ENCODE measurements around the gene LRRC47. TPM values are rescaled to one million over a fixed set of nuclear protein-coding genes. Genes with fewer than 3 reads are reported as not detected.

LRRC47 gene
- total RNA-seq, 4 donors from 2014 or later, result 21.6 to 33.5 (median 30.9) TPM

- no peak for ATAC-seq (ENCODE audit: low FRiP score)
- no peak for TF ChIP-seq CTCF (IDR thresholded peaks at IDR 0.05)
- DNase-seq (ENCODE audit: low spot score), result no peak
These were observed 49.9 kb downstream of the LRRC47 start for GRCh38 chr1:3746389-3746829.

- no peak for ATAC-seq (ENCODE audit: low FRiP score)
- no peak for TF ChIP-seq CTCF (IDR thresholded peaks at IDR 0.05)
- no peak for DNase-seq (ENCODE audit: low spot score)
These were observed 50.5 kb downstream of the LRRC47 start for GRCh38 chr1:3745590-3746381.

- ATAC-seq (ENCODE audit: low FRiP score) (no peak), DNase-seq (ENCODE audit: low spot score) (no peak)
- TF ChIP-seq CTCF (IDR thresholded peaks at IDR 0.05), result no peak
These were observed 51.2 kb downstream of the LRRC47 start for GRCh38 chr1:3745071-3745470.

GRCh38 chr1:3744646-3745045 lies 51.7 kb downstream of the LRRC47 start:
- DNase-seq (ENCODE audit: low spot score) (no peak), ATAC-seq (ENCODE audit: low FRiP score) (no peak)
- no peak for TF ChIP-seq CTCF (IDR thresholded peaks at IDR 0.05)

- DNase-seq (ENCODE audit: low spot score) (no peak), ATAC-seq (ENCODE audit: low FRiP score) (no peak)
- TF ChIP-seq CTCF (IDR thresholded peaks at IDR 0.05), result no peak
These were observed 52.5 kb downstream of the LRRC47 start for GRCh38 chr1:3743826-3744225.

- TF ChIP-seq CTCF (IDR thresholded peaks at IDR 0.05), result no peak
- no peak for ATAC-seq (ENCODE audit: low FRiP score)
- DNase-seq (ENCODE audit: low spot score), result no peak
These were observed 52.9 kb downstream of the LRRC47 start for GRCh38 chr1:3743421-3743820.
